ENCODE data around the gene SLC22A31. TPM values are rescaled to one million over a fixed set of nuclear protein-coding genes. Genes with fewer than 3 reads are reported as not detected.

Gene SLC22A31
- total and polyA plus RNA-seq, 2 donors (not counting 1 experiment from before 2014, with no cell fraction given) = 0.17 to 0.24 TPM

DNA sequence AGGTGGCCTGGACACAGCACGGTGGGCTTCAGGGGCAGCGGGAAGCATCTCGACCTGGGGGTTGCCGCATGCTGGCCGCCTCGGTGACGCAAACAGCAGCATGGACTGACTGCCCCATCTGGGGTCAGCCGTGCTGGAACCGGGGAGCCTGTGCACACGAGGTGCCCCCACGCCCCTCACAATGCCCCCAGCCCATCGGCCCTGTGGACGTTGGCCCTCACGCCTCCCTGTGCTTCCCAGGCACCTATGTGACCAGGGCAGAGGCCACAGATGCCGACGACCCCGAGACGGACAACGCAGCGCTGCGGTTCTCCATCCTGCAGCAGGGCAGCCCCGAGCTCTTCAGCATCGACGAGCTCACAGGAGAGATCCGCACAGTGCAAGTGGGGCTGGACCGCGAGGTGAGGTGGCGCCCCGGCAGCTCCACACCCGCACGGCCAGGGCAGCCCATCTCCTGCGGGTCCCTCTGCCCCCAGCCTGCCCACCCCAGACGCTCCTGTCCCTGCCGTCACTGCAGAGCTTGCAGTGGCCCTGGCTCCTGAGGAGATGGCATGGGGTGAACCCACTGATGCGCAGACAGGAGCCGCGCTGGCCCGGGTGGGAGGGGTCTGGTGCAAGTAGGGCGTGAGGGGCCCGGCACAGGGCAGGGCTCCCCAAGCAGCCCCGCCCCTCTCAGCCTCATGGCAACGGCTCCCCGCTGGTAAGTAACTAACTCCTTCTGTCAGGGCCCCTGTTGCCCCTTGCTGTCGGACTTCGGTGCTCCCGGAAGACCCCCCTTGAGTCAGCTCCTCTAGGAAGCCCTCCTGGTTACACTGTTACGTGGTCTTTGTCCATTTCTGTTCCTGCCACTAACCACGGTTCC, 15.2 kb downstream of the SLC22A31 start:
- H2AFZ ChIP-seq (ENCODE audit: low read length) = no peak overlapping the region
- H3K4me1 ChIP-seq (ENCODE audit: control insufficient read depth, extremely low read depth, insufficient read depth, low read length) = no peaks in the 10 kb centered on the region
- no peak overlapping the region for H3K27ac ChIP-seq (ENCODE audit: insufficient read depth, low read length)
- H3K4me2 ChIP-seq (ENCODE audit: extremely low read depth, insufficient read depth, low read length) = no peak overlapping the region
- H3K9me3 ChIP-seq (ENCODE audit: control insufficient read depth, insufficient read depth, low read depth, low read length) = no peaks in the 10 kb centered on the region
- H4K20me1 ChIP-seq (ENCODE audit: control insufficient read depth, extremely low read depth, insufficient read depth, low read length) = no peaks in the 10 kb centered on the region
- H3K27me3 ChIP-seq (ENCODE audit: control insufficient read depth, insufficient read depth, low read length) = peaks cover 5% of the 10 kb centered on the region
- TF ChIP-seq, protein P1, sequence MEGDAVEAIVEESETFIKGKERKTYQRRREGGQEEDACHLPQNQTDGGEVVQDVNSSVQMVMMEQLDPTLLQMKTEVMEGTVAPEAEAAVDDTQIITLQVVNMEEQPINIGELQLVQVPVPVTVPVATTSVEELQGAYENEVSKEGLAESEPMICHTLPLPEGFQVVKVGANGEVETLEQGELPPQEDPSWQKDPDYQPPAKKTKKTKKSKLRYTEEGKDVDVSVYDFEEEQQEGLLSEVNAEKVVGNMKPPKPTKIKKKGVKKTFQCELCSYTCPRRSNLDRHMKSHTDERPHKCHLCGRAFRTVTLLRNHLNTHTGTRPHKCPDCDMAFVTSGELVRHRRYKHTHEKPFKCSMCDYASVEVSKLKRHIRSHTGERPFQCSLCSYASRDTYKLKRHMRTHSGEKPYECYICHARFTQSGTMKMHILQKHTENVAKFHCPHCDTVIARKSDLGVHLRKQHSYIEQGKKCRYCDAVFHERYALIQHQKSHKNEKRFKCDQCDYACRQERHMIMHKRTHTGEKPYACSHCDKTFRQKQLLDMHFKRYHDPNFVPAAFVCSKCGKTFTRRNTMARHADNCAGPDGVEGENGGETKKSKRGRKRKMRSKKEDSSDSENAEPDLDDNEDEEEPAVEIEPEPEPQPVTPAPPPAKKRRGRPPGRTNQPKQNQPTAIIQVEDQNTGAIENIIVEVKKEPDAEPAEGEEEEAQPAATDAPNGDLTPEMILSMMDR (conservative IDR thresholded peaks at IDR 0.05 in 1 of 2, IDR thresholded peaks at IDR 0.05 in 1 of 2; ENCODE audit: low read depth in 1 of 2, low read length in 2 of 2) = no peak
- TF ChIP-seq EZH2 (IDR thresholded peaks at IDR 0.05; ENCODE audit: low read length, missing control alignments) = no peak
- no peaks in the 10 kb centered on the region for H3K36me3 ChIP-seq (ENCODE audit: control insufficient read depth, insufficient read depth, low read length)
- DNase-seq (ENCODE audit: low read depth in 2 of 2) = no peak
- H3K79me2 ChIP-seq (ENCODE audit: control insufficient read depth, insufficient read depth, low read length) = no peaks in the 10 kb centered on the region
- H3K4me3 ChIP-seq (replicated peaks in 1 of 4; ENCODE audit: control extremely low read depth in 1 of 4, insufficient read depth in 1 of 4, low read depth in 3 of 4, low read length in 4 of 4) = no peak overlapping the region
- H3K9ac ChIP-seq (ENCODE audit: insufficient read depth, low read length) = no peak overlapping the region

DNA sequence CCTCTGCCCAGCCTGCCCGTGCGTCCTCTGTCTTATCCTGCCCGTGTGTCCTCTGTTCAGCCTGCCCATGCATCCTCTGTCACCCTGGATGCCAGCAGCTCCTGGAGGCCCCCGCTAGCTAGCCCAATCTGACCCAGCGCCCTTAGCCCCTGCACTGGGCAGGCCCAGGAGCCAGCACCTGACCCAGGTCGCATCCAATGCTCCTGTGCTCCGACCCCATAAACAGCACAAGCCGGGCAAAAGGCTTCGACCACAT, 15.7 kb downstream of the SLC22A31 start:
- peaks cover 5% of the 10 kb centered on the region for H3K27me3 ChIP-seq (ENCODE audit: control insufficient read depth, insufficient read depth, low read length)

DNA sequence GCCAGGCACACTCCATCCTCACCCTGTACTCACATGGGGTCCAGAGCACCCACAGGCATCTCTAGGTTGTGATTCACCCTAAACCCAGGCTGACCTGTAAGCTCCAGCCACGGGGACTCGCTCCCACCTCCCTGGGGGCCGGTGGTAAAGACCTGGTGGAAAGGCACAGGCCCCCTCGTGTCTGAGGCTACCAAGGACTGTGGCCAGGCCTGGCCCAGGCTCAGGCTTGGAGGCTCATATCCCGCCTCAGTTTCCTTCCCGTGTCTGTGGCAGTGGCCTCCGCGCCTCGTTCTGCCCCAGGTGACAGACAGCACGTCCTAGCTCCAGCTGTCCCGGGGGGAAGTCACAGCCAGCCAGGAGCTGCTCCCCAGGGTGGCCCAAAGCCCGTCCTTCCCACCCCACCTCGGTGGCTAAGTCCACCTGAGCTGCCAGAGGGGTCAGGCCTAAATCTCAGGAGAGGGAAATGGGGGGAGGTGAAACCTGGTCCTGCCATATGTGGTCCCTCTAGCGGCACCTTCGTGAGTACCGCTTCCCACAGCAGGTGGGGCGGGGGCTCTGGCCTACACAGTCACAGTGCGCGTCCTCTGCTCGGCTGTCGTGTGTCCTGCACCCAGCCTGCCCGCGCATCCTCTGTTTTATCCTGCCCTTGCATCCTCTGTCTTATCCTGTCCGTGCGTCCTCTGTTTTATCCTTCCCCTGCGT, 16.2 kb downstream of the SLC22A31 start:
- Histone ChIP-seq H3K27me3 (ENCODE audit: control insufficient read depth, insufficient read depth, low read length) (peaks cover 5% of the 10 kb centered on the region), H3K36me3 (ENCODE audit: control insufficient read depth, insufficient read depth, low read length) (no peaks in the 10 kb centered on the region), H3K4me2 (ENCODE audit: extremely low read depth, insufficient read depth, low read length) (no peak overlapping the region), H3K27ac (ENCODE audit: insufficient read depth, low read length) (no peak overlapping the region), H3K9me3 (ENCODE audit: control insufficient read depth, insufficient read depth, low read depth, low read length) (no peaks in the 10 kb centered on the region), H3K4me1 (ENCODE audit: control insufficient read depth, extremely low read depth, insufficient read depth, low read length) (no peaks in the 10 kb centered on the region), H3K9ac (ENCODE audit: insufficient read depth, low read length) (no peak overlapping the region), H4K20me1 (ENCODE audit: control insufficient read depth, extremely low read depth, insufficient read depth, low read length) (no peaks in the 10 kb centered on the region), H3K79me2 (ENCODE audit: control insufficient read depth, insufficient read depth, low read length) (no peaks in the 10 kb centered on the region), H3K4me3 (replicated peaks in 1 of 4; ENCODE audit: control extremely low read depth in 1 of 4, insufficient read depth in 1 of 4, low read depth in 3 of 4, low read length in 4 of 4) (no peak overlapping the region), H2AFZ (ENCODE audit: low read length) (no peak overlapping the region)
- DNase-seq (ENCODE audit: low read depth in 2 of 2) = no peak
- TF ChIP-seq, protein P1 (conservative IDR thresholded peaks at IDR 0.05 in 1 of 2, IDR thresholded peaks at IDR 0.05 in 1 of 2; ENCODE audit: low read depth in 1 of 2, low read length in 2 of 2) = no peak
- TF ChIP-seq EZH2 (IDR thresholded peaks at IDR 0.05; ENCODE audit: low read length, missing control alignments) = no peak

More for the DNA sequence above, 15.7 kb downstream of the SLC22A31 start:
- H3K9ac ChIP-seq (ENCODE audit: insufficient read depth, low read length) = no peak overlapping the region
- H3K36me3 ChIP-seq (ENCODE audit: control insufficient read depth, insufficient read depth, low read length) = no peaks in the 10 kb centered on the region
- no peak for DNase-seq (ENCODE audit: low read depth in 2 of 2)
- H3K27ac ChIP-seq (ENCODE audit: insufficient read depth, low read length) = no peak overlapping the region
- H3K9me3 ChIP-seq (ENCODE audit: control insufficient read depth, insufficient read depth, low read depth, low read length) = no peaks in the 10 kb centered on the region
- H3K4me2 ChIP-seq (ENCODE audit: extremely low read depth, insufficient read depth, low read length) = no peak overlapping the region
- H4K20me1 ChIP-seq (ENCODE audit: control insufficient read depth, extremely low read depth, insufficient read depth, low read length) = no peaks in the 10 kb centered on the region
- no peak for TF ChIP-seq EZH2 (IDR thresholded peaks at IDR 0.05; ENCODE audit: low read length, missing control alignments)
- TF ChIP-seq, protein P1 (conservative IDR thresholded peaks at IDR 0.05 in 1 of 2, IDR thresholded peaks at IDR 0.05 in 1 of 2; ENCODE audit: low read depth in 1 of 2, low read length in 2 of 2) = no peak
- no peak overlapping the region for H3K4me3 ChIP-seq (replicated peaks in 1 of 4; ENCODE audit: control extremely low read depth in 1 of 4, insufficient read depth in 1 of 4, low read depth in 3 of 4, low read length in 4 of 4)
- no peak overlapping the region for H2AFZ ChIP-seq (ENCODE audit: low read length)
- H3K79me2 ChIP-seq (ENCODE audit: control insufficient read depth, insufficient read depth, low read length) = no peaks in the 10 kb centered on the region
- no peaks in the 10 kb centered on the region for H3K4me1 ChIP-seq (ENCODE audit: control insufficient read depth, extremely low read depth, insufficient read depth, low read length)

Data from fibroblast of lung (primary cell).